Measurements from ENCODE around the gene BRD3.
"Not testable (repeated sequence)": the region's sequence is repeated elsewhere in the genome, so short reads cannot be mapped to it uniquely, and the experiment has no call there.

BRD3 gene

GRCh38 chr9:133993635-133994253 is 74.1 kb downstream of the BRD3 start:
- DNase-seq (ENCODE audit: low read depth): no peak

GRCh38 chr9:133992780-133993634 is 74.8 kb downstream of the BRD3 start:
- DNase-seq (ENCODE audit: low read depth): peak; percentile 75

GRCh38 chr9:133991964-133992779 is 75.7 kb downstream of the BRD3 start, which contains the start of gene VAV2:
Gene VAV2 (minus strand): TSS chr9:133992324. CDS start chr9:133992278, 46 bp downstream.
- DNase-seq (ENCODE audit: low read depth): peak; percentile 43

GRCh38 chr9:133991214-133991921 is 76.5 kb downstream of the BRD3 start:
- DNase-seq (ENCODE audit: low read depth): no peak

GRCh38 chr9:133990366-133991213 is 77.2 kb downstream of the BRD3 start:
- peak; percentile 76 for DNase-seq (ENCODE audit: low read depth)

GRCh38 chr9:133989625-133990365 is 78.0 kb downstream of the BRD3 start:
- no peak for DNase-seq (ENCODE audit: low read depth)

GRCh38 chr9:133988771-133989170 is 79.1 kb downstream of the BRD3 start:
- DNase-seq (ENCODE audit: low read depth): not testable (repeated sequence)

- DNase-seq (ENCODE audit: low read depth): no peak
Measured at GRCh38 chr9:133987946-133988665, 79.7 kb downstream of the BRD3 start.

- no peak for DNase-seq (ENCODE audit: low read depth)
Measured at GRCh38 chr9:133987446-133987788, 80.4 kb downstream of the BRD3 start.

- no peak for DNase-seq (ENCODE audit: low read depth)
Measured at GRCh38 chr9:133986774-133987445, 80.9 kb downstream of the BRD3 start.

- DNase-seq (ENCODE audit: low read depth): no peak
Measured at GRCh38 chr9:133986061-133986460, 81.8 kb downstream of the BRD3 start.

- DNase-seq (ENCODE audit: low read depth): no peak
Measured at GRCh38 chr9:133982971-133983720, 84.7 kb downstream of the BRD3 start.

GRCh38 chr9:133981958-133982681 is 85.7 kb downstream of the BRD3 start:
- DNase-seq (ENCODE audit: low read depth): no peak

- DNase-seq (ENCODE audit: low read depth): no peak
Measured at GRCh38 chr9:133981589-133981957, 86.3 kb downstream of the BRD3 start.

- DNase-seq (ENCODE audit: low read depth): no peak
Measured at GRCh38 chr9:133980864-133981588, 86.8 kb downstream of the BRD3 start.

All from amniotic epithelial cell (primary cell).